HepG2 (cell line): ENCODE data around the gene MNX1. TPM values are rescaled to one million over a fixed set of nuclear protein-coding genes. Genes with fewer than 3 reads are reported as not detected.
A peak's percentile ranks its signal among the peaks of the same experiment; 100 is the strongest.

ENCODE experiments used
- KDM3A ChIP-seq: IDR thresholded peaks from 2 replicates; pipeline ENCODE4 v1.6.1; 2018; ENCODE audit warnings: low read depth, missing compliant biosample characterization
- KMT2A ChIP-seq: sonication (generic); formaldehyde crosslinking; IDR thresholded peaks from 2 replicates; pipeline ENCODE4 v1.4.0; 2020; ENCODE audit warnings: missing genetic modification reagents
- NBN ChIP-seq: fragments of 450-650 bp; conservative IDR thresholded peaks from 2 replicates; pipeline ENCODE4 v1.6.1; 2017
- RAD21 ChIP-seq: fragments of 450-650 bp; formaldehyde crosslinking; IDR thresholded peaks from 2 replicates; pipeline ENCODE4 v1.5.0; 2020; ENCODE audit warnings: mild to moderate bottlenecking
- SOX6 ChIP-seq, 2 experiments: fragments of 450-650 bp in 1 of 2; sonication (generic) in 1 of 2; formaldehyde crosslinking in 1 of 2; IDR thresholded peaks; 2 replicates each; pipeline versions ENCODE4 v1.4.0 to v1.6.1; 2017 to 2020; ENCODE audit warnings: antibody characterized with exemption in 1 of 2, mild to moderate bottlenecking in 1 of 2, missing genetic modification reagents in 1 of 2
- TFDP2 ChIP-seq: sonication (generic); formaldehyde crosslinking; IDR thresholded peaks from 2 replicates; pipeline ENCODE4 v1.4.0; 2020; ENCODE audit warnings: missing genetic modification reagents
- ZNF224 ChIP-seq: sonication (generic); formaldehyde crosslinking; IDR thresholded peaks from 2 replicates; pipeline ENCODE4 v1.5.0; 2020; ENCODE audit warnings: mild to moderate bottlenecking, missing genetic modification reagents
- ZNF383 ChIP-seq: sonication (generic); formaldehyde crosslinking; IDR thresholded peaks from 2 replicates; pipeline ENCODE4 v1.4.0; 2020; ENCODE audit warnings: missing genetic modification reagents, mild to moderate bottlenecking, borderline replicate concordance
- ZNF512 ChIP-seq: sonication (generic); formaldehyde crosslinking; IDR thresholded peaks from 2 replicates; pipeline ENCODE4 v1.4.0; 2020; ENCODE audit warnings: mild to moderate bottlenecking, missing genetic modification reagents
- ZNF670 ChIP-seq: sonication (generic); formaldehyde crosslinking; IDR thresholded peaks from 2 replicates; pipeline ENCODE4 v1.8.0; 2022; ENCODE audit warnings: mild to moderate bottlenecking, missing genetic modification reagents, borderline replicate concordance
- polyA plus RNA-seq, 8 experiments: library from polyadenylated mRNA; depleted of rRNA in 3 of 8; stranded (reverse) in 7 of 8; unstranded in 1 of 8; fragments of >200 nt; fragmentation: Illumina TruSeq in 4 of 8; extraction: Trizol in 4 of 8; gene quantifications; 2 replicates each; pipeline versions ENCODE4 v1.2.1 to v1.2.3, GENCODE V29; 2011 to 2016; ENCODE audit warnings: low read depth in 4 of 8, missing spikeins in 1 of 8, mixed read lengths in 1 of 8; ENCODE audit not compliant: insufficient read depth in 1 of 8
- total RNA-seq, 5 experiments: library from RNA; depleted of rRNA; stranded (reverse); fragments of >200 nt; fragmentation: Illumina TruSeq; extraction: Trizol; gene quantifications; 2 replicates each; pipeline ENCODE4 v1.2.3, GENCODE V29; 2016; ENCODE audit warnings: low read depth in 1 of 5
- TF ChIP-seq, protein P1 (sequence below): IDR thresholded peaks from 2 replicates; pipeline ENCODE4 v1.6.1; 2018; ENCODE audit warnings: missing genetic modification reagents, mild to moderate bottlenecking, missing compliant biosample characterization
- TF ChIP-seq, protein P2 (sequence below): IDR thresholded peaks from 2 replicates; pipeline ENCODE4 v1.6.1; 2016; ENCODE audit warnings: missing biosample characterization, missing genetic modification reagents, low read depth
- TF ChIP-seq, protein P3 (sequence below): sonication (generic); formaldehyde crosslinking; IDR thresholded peaks from 2 replicates; pipeline ENCODE4 v1.4.0; 2020; ENCODE audit warnings: missing genetic modification reagents, borderline replicate concordance

The MNX1 gene
- total and polyA plus RNA-seq, 2 of the 13 experiments (the other 11 are each of a cell fraction or from before 2014, with no cell fraction given), result 0.94 to 6.1 TPM

DNA sequence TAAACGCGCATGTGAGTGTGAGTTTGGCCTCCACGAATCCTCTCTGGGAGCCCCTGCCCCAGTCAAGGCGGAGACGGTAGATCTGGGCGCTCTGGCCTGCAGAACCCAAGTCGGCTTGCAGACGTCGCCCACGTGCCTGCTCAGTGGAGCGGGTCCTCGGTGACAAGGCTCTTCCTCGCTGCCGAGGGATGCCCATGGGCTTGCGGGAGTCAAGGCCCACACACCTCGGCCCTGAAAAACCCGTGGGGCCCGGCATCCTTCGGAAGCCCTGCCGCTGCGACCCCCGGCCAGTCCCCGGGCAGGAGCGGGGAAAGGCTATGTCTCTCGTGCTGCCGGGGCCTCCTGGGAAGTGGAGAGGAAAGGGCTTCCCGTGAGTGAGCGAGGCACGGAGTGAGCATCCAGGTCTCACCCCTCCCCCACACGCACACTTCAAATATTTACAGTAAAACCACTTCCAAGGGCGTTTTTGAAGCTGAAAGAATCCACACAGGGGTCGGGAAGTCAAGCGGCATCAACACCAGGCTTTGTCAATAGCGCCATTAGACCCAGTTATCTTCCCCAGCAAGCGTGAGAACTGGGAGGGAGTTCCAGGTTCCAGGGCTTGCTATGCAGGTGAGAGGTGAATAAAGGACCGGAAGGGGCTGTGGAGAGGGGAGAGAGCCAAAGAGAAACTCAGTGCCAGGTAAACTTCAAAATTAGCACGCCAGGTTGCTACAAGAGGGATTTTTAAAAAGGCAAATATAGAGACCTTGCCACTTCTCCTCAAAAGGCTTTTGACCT lies 1.1 kb upstream of the MNX1 start (continued):
- TF ChIP-seq ZNF383 (CRISPR knock-in tag), result no peak
- TF ChIP-seq KMT2A (CRISPR knock-in tag), result 0 out of 2 replicates have a peak, but pooled peaks have one; percentile 21
- TF ChIP-seq KDM3A (CRISPR knock-in tag), result no peak
- no peak for TF ChIP-seq ZNF512 (CRISPR knock-in tag)
- TF ChIP-seq, protein P1, sequence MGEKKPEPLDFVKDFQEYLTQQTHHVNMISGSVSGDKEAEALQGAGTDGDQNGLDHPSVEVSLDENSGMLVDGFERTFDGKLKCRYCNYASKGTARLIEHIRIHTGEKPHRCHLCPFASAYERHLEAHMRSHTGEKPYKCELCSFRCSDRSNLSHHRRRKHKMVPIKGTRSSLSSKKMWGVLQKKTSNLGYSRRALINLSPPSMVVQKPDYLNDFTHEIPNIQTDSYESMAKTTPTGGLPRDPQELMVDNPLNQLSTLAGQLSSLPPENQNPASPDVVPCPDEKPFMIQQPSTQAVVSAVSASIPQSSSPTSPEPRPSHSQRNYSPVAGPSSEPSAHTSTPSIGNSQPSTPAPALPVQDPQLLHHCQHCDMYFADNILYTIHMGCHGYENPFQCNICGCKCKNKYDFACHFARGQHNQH (CRISPR knock-in tag), result no peak
- TF ChIP-seq NBN, result no peak
- no peak for TF ChIP-seq ZNF224 (CRISPR knock-in tag)
- TF ChIP-seq SOX6 (IDR thresholded peaks at IDR 0.05), result no peak
- peak; percentile 80; the same call in 1 of the 2 replicates for TF ChIP-seq SOX6 (CRISPR knock-in tag; IDR thresholded peaks at IDR 0.05)
- TF ChIP-seq TFDP2 (CRISPR knock-in tag), result peak; percentile 14; the same call in 1 of the 2 replicates
- TF ChIP-seq, protein P2, sequence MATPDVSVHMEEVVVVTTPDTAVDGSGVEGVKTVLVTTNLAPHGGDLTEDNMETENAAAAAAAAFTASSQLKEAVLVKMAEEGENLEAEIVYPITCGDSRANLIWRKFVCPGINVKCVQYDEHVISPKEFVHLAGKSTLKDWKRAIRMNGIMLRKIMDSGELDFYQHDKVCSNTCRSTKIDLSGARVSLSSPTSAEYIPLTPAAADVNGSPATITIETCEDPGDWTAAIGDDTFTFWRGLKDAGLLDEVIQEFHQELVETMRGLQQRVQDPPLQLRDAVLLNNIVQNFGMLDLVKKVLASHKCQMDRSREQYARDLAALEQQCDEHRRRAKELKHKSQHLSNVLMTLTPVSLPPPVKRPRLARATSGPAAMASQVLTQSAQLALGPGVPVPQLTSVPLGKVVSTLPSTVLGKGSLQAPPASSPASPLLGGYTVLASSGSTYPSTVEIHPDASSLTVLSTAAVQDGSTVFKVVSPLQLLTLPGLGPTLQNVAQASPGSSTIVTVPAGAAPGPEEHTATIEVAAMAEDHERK, result no peak
- no peak for TF ChIP-seq ZNF670 (CRISPR knock-in tag)
- TF ChIP-seq, protein P3, sequence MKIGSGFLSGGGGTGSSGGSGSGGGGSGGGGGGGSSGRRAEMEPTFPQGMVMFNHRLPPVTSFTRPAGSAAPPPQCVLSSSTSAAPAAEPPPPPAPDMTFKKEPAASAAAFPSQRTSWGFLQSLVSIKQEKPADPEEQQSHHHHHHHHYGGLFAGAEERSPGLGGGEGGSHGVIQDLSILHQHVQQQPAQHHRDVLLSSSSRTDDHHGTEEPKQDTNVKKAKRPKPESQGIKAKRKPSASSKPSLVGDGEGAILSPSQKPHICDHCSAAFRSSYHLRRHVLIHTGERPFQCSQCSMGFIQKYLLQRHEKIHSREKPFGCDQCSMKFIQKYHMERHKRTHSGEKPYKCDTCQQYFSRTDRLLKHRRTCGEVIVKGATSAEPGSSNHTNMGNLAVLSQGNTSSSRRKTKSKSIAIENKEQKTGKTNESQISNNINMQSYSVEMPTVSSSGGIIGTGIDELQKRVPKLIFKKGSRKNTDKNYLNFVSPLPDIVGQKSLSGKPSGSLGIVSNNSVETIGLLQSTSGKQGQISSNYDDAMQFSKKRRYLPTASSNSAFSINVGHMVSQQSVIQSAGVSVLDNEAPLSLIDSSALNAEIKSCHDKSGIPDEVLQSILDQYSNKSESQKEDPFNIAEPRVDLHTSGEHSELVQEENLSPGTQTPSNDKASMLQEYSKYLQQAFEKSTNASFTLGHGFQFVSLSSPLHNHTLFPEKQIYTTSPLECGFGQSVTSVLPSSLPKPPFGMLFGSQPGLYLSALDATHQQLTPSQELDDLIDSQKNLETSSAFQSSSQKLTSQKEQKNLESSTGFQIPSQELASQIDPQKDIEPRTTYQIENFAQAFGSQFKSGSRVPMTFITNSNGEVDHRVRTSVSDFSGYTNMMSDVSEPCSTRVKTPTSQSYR (CRISPR knock-in tag), result peak; percentile 99
- TF ChIP-seq RAD21 (CRISPR knock-in tag), result 0 out of 2 replicates have a peak, but pooled peaks have one; percentile 3
